ENCODE data around the gene CCNF.

Gene CCNF

DNA sequence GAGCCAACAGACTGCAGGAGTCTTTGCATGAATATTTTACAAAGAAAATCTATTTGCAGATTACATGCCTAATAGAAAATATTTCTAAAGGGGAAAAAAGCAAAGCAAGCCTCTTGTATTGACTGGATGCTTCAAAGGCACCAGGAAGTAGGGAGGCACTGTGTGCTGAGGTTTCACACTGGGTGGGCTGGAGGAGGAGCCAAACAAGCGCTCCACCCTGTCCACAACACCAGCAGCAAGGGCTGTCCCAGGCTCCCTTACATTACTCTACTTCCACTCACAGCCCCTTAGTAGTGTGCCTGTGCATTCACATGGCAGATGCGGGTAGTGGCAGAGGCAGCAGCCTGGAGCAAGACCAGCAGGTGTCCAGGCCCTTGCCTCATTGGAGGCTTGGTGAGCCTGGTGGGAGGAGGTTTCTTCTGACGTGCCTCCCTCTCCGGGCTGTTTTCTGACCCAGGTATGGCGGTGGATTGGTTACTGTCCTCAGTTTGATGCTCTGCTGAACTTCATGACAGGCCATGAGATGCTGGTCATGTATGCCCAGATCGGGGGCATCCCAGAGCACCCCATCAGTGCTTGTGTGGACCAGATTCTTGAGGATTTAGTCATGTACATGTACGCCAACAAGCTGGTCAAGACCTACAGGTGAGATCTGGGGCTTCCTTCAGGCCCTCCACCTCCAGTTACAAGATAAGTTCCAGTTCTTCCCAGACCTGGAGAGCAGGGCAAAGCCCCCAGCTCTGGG, 7.0 kb upstream of the CCNF start:
- no peak overlapping the region for H3K4me3 ChIP-seq (ENCODE audit: insufficient read length, low read depth)
- TF ChIP-seq YY1 (IDR thresholded peaks at IDR 0.05; ENCODE audit: insufficient read depth, insufficient read length) (no peak), ZNF274 (IDR thresholded peaks at IDR 0.05; ENCODE audit: low read depth, low read length) (no peak), SUZ12 (IDR thresholded peaks at IDR 0.05; ENCODE audit: extremely low read depth, insufficient read depth, insufficient read length) (no peak)
- DNase-seq (ENCODE audit: low read depth, low spot score): no peak

DNA sequence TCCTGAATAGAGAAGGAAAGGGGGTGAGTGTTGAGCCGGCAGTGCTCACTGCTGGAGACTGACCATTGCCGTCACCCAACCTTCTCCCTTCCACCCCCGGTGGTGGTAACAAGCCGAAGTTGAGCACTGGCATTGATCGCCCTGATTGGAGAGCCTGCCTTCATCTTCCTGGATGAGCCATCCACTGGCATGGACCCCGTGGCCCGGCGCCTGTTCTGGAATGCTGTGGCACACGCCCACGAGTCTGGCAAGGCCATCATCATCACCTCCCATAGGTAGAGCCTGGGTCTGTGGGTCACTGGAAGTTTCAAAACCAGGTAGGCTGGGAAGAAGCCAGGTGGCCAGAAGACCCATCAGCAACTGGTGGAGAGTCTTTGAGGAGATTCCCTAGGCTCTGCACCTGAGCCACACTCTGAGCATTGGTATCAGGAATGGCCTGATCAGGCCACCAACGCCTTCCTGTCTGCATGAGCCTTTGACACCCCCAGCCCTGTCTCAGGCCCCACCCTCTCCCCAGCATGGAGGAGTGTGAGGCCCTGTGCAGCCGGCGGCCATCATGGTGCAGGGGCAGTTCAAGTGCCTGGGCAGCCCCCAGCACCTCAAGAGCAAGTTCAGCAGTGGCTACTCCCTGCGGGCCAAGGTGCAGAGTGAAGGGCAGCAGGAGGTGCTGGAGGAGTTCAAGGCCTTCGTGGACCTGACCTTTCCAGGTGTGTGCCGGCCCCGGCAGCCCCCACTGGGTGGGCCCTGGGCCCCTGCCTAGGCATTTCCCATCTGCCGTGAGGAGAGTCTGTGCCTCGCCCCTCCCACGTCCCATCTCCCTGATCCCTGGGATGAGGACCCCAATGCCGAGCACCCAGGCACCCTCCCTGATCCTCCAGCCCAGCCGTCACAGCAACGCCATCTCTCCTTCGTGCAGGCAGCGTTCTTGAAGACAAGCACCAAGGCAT, 4.9 kb upstream of the CCNF start:
- H3K27me3 ChIP-seq (ENCODE audit: insufficient read depth, insufficient read length): no peaks in the 10 kb centered on the region
- no peak for DNase-seq (ENCODE audit: low read depth, low spot score)
- H3K9me3 ChIP-seq (ENCODE audit: insufficient read depth, low read length): no peaks in the 10 kb centered on the region
- no peaks in the 10 kb centered on the region for H3K36me3 ChIP-seq (ENCODE audit: insufficient read depth, insufficient read length, low read length)
- H3K4me3 ChIP-seq (ENCODE audit: insufficient read length, low read depth): no peak overlapping the region
- TF ChIP-seq ZNF274 (IDR thresholded peaks at IDR 0.05; ENCODE audit: low read depth, low read length): no peak
- TF ChIP-seq SUZ12 (IDR thresholded peaks at IDR 0.05; ENCODE audit: extremely low read depth, insufficient read depth, insufficient read length): no peak
- TF ChIP-seq YY1 (IDR thresholded peaks at IDR 0.05; ENCODE audit: insufficient read depth, insufficient read length): no peak
- peaks cover 20% of the 10 kb centered on the region for H3K4me1 ChIP-seq (ENCODE audit: insufficient read depth, insufficient read length)
- H3K9ac ChIP-seq (ENCODE audit: insufficient read length, low read depth): no peak overlapping the region

More for the DNA sequence above, 7.0 kb upstream of the CCNF start:
- Histone ChIP-seq H3K9me3 (ENCODE audit: insufficient read depth, low read length) (no peaks in the 10 kb centered on the region), H3K36me3 (ENCODE audit: insufficient read depth, insufficient read length, low read length) (no peaks in the 10 kb centered on the region), H3K4me1 (ENCODE audit: insufficient read depth, insufficient read length) (peaks cover 15% of the 10 kb centered on the region), H3K9ac (ENCODE audit: insufficient read length, low read depth) (no peak overlapping the region), H3K27me3 (ENCODE audit: insufficient read depth, insufficient read length) (no peaks in the 10 kb centered on the region)

DNA sequence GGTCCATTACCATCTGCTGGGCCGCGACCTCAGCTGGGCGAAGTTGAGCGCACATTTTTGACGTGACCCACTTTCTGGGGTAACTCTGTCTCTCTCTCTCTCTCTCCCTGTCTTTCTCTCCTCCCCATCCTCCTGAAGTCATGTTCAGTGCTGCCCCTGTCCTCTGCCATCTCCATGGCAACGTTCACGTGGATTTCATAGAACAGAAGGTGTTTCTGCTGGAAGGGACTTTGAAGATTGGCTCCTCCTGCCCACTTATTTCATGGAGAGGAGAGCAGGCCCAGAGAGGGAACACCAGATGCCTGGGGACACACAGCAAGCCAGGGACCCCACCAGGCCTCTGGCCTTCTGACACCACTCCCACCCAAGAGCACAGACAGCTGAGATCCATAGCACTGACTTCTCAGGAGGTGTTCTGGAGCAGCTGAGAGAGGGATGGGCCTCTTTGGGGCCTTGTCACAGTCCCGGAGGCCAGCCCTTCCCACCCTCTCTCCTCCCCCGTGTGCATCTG, 4.2 kb upstream of the CCNF start:
- H3K9me3 ChIP-seq (ENCODE audit: insufficient read depth, low read length): no peaks in the 10 kb centered on the region
- no peak overlapping the region for H3K4me3 ChIP-seq (ENCODE audit: insufficient read length, low read depth)
- H3K36me3 ChIP-seq (ENCODE audit: insufficient read depth, insufficient read length, low read length): no peaks in the 10 kb centered on the region
- DNase-seq (ENCODE audit: low read depth, low spot score): no peak
- H3K4me1 ChIP-seq (ENCODE audit: insufficient read depth, insufficient read length): peaks cover 20% of the 10 kb centered on the region
- TF ChIP-seq YY1 (IDR thresholded peaks at IDR 0.05; ENCODE audit: insufficient read depth, insufficient read length) (no peak), ZNF274 (IDR thresholded peaks at IDR 0.05; ENCODE audit: low read depth, low read length) (no peak), SUZ12 (IDR thresholded peaks at IDR 0.05; ENCODE audit: extremely low read depth, insufficient read depth, insufficient read length) (no peak)
- no peaks in the 10 kb centered on the region for H3K27me3 ChIP-seq (ENCODE audit: insufficient read depth, insufficient read length)
- H3K9ac ChIP-seq (ENCODE audit: insufficient read length, low read depth): no peak overlapping the region

DNA sequence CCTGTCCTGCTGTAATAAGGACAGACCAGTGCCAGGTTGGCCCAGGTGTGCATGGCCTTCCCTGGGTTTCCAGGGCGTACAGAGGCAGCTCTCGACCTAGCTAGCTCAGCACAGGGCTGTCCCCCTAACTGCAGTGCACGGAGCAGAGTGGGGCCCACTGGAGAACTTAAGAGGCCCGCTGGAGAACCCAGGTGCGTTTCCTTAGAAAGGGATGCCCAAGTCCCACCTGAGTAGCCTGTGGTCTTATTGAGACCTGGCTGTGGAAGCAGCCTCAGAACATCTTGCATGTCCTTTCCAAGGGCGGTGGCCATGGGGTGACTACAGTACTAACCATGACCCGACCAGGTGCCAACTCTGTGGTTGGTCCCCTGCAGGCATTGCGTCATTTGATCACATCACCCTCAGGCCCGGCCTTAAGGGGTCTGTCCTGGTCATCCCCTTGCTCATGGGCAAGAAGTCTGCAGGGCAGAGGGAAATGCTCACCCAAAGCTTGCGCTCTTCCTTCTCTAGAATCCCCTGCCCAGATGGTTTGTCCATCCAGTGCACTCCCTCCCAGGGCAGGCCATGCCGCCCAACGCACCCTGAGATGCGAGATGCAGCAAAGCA, 3.3 kb upstream of the CCNF start:
- DNase-seq (ENCODE audit: low read depth, low spot score): no peak
- Histone ChIP-seq H3K36me3 (ENCODE audit: insufficient read depth, insufficient read length, low read length) (peaks cover 6% of the 10 kb centered on the region), H3K9me3 (ENCODE audit: insufficient read depth, low read length) (no peaks in the 10 kb centered on the region), H3K27me3 (ENCODE audit: insufficient read depth, insufficient read length) (no peaks in the 10 kb centered on the region), H3K4me3 (ENCODE audit: insufficient read length, low read depth) (no peak overlapping the region), H3K9ac (ENCODE audit: insufficient read length, low read depth) (no peak overlapping the region), H3K4me1 (ENCODE audit: insufficient read depth, insufficient read length) (peaks cover 23% of the 10 kb centered on the region)
- TF ChIP-seq SUZ12 (IDR thresholded peaks at IDR 0.05; ENCODE audit: extremely low read depth, insufficient read depth, insufficient read length): no peak
- no peak for TF ChIP-seq YY1 (IDR thresholded peaks at IDR 0.05; ENCODE audit: insufficient read depth, insufficient read length)
- no peak for TF ChIP-seq ZNF274 (IDR thresholded peaks at IDR 0.05; ENCODE audit: low read depth, low read length)

DNA sequence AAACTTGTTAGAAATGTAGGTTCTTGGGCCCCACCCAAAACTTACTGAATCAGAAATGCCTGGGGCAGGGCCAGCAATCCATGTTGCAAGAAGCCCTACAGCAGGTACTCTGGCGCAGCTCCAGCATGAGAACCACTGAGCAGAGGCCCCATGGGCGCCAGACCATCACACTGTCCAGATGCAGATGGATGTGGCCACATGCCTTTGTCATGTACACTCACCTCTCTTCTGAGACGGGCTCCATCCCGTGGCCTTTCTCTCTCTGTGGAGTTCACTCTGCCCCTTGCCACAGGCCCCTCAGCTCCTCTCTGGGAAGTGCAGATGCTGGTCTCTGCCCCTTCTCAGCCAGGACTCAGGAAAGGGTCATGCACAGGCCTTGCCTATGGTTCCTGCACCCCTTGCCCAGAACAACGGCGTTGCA, 2.3 kb upstream of the CCNF start:
- Histone ChIP-seq H3K9ac (ENCODE audit: insufficient read length, low read depth) (peak overlapping the region; percentile 17), H3K4me3 (ENCODE audit: insufficient read length, low read depth) (no peak overlapping the region), H3K4me1 (ENCODE audit: insufficient read depth, insufficient read length) (peaks cover 23% of the 10 kb centered on the region), H3K36me3 (ENCODE audit: insufficient read depth, insufficient read length, low read length) (peaks cover 11% of the 10 kb centered on the region), H3K27me3 (ENCODE audit: insufficient read depth, insufficient read length) (no peaks in the 10 kb centered on the region), H3K9me3 (ENCODE audit: insufficient read depth, low read length) (no peaks in the 10 kb centered on the region)
- DNase-seq (ENCODE audit: low read depth, low spot score): no peak
- no peak for TF ChIP-seq YY1 (IDR thresholded peaks at IDR 0.05; ENCODE audit: insufficient read depth, insufficient read length)
- no peak for TF ChIP-seq ZNF274 (IDR thresholded peaks at IDR 0.05; ENCODE audit: low read depth, low read length)
- TF ChIP-seq SUZ12 (IDR thresholded peaks at IDR 0.05; ENCODE audit: extremely low read depth, insufficient read depth, insufficient read length): no peak

DNA sequence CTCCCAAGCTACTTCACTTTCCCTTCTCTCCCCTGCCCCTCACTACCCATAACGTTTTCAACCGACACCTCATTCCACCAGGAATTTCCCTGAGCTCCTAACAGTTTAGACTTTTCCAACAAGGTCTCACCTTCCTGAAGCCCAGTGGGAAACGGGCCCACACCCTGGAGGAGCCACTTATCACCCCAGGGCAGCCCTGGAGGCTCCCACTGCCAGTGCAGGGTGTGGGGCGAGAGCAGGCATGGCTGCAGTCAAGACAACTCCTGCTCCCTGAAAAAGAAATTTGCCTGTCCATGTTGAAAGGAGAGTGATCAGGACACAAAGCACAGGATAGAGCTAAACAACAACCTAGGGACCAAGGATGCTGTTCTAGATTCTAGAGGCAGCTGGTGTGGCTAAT, 1.7 kb upstream of the CCNF start:
- no peak for TF ChIP-seq ZNF274 (IDR thresholded peaks at IDR 0.05; ENCODE audit: low read depth, low read length)
- no peak for TF ChIP-seq YY1 (IDR thresholded peaks at IDR 0.05; ENCODE audit: insufficient read depth, insufficient read length)
- TF ChIP-seq SUZ12 (IDR thresholded peaks at IDR 0.05; ENCODE audit: extremely low read depth, insufficient read depth, insufficient read length): no peak
- Histone ChIP-seq H3K36me3 (ENCODE audit: insufficient read depth, insufficient read length, low read length) (peaks cover 17% of the 10 kb centered on the region), H3K27me3 (ENCODE audit: insufficient read depth, insufficient read length) (no peaks in the 10 kb centered on the region), H3K4me3 (ENCODE audit: insufficient read length, low read depth) (no peak overlapping the region), H3K9ac (ENCODE audit: insufficient read length, low read depth) (no peak overlapping the region), H3K9me3 (ENCODE audit: insufficient read depth, low read length) (no peaks in the 10 kb centered on the region), H3K4me1 (ENCODE audit: insufficient read depth, insufficient read length) (peaks cover 17% of the 10 kb centered on the region)
- DNase-seq (ENCODE audit: low read depth, low spot score): no peak

All from NT2/D1 (cell line).